WTC11 (cell line): ENCODE measurements around the gene RGS11. TPM values are rescaled to one million over a fixed set of nuclear protein-coding genes. Genes with fewer than 3 reads are reported as not detected.

Experiments used
- ATAC-seq: fragments of 200-7000 bp; cut with Tn5 transposase; 2 replicates; pipeline ENCODE4 v1.10.0; 2021; ENCODE audit warnings: mild to moderate bottlenecking, moderate library complexity
- CTCF ChIA-PET: fragments of 300-600 bp; sonication (Branson Sonifier 250); formaldehyde crosslinking; loops from one replicate; lab custom pipeline; 2021; ENCODE audit warnings: antibody characterized with exemption; lab: Charles Lee
- POLR2A ChIA-PET: fragments of 350-600 bp; sonication (Branson Sonifier 250); formaldehyde crosslinking; loops from one replicate; lab custom pipeline; 2021; ENCODE audit warnings: antibody characterized with exemption; lab: Charles Lee
- DNase-seq: peaks from one replicate; pipeline ENCODE4 v3.0.0; 2021; ENCODE audit warnings: low spot score
- H3K27ac Mint-ChIP-seq: 2 replicates; pipeline ENCODE4 v1.8.0; 2021; ENCODE audit warnings: mixed read lengths
- H3K27me3 Mint-ChIP-seq: 2 replicates; pipeline ENCODE4 v1.8.0; 2021; ENCODE audit warnings: low read depth, mild to moderate bottlenecking, moderate library complexity, mixed read lengths
- H3K36me3 Mint-ChIP-seq: 2 replicates; pipeline ENCODE4 v1.8.0; 2021; ENCODE audit warnings: mixed read lengths
- H3K4me1 Mint-ChIP-seq: 2 replicates; pipeline ENCODE4 v1.8.0; 2022; ENCODE audit warnings: mixed read lengths
- H3K4me3 Mint-ChIP-seq: 2 replicates; pipeline ENCODE4 v1.8.0; 2021; ENCODE audit warnings: mild to moderate bottlenecking, moderate library complexity, mixed read lengths
- H3K9me3 Mint-ChIP-seq: 2 replicates; pipeline ENCODE4 v1.8.0; 2021; ENCODE audit warnings: mixed read lengths
- ARID4B ChIP-seq: sonication (generic); formaldehyde crosslinking; IDR thresholded peaks from 2 replicates; pipeline ENCODE4 v1.8.0; 2023; ENCODE audit warnings: missing genetic modification reagents, mild to moderate bottlenecking, borderline replicate concordance
- CBFB ChIP-seq: sonication (generic); formaldehyde crosslinking; IDR thresholded peaks from 2 replicates; pipeline ENCODE4 v1.8.1; 2022; ENCODE audit warnings: mild to moderate bottlenecking, low read depth, missing genetic modification reagents
- CDX4 ChIP-seq: fragments of 250-450 bp; sonication (Bioruptor Pico); IDR thresholded peaks from 2 replicates; pipeline ENCODE4 v1.9.0; 2021; ENCODE audit warnings: moderate library complexity, mild to moderate bottlenecking, inconsistent platforms, borderline replicate concordance
- GRHL2 ChIP-seq: fragments of 250-450 bp; sonication (Bioruptor Pico); IDR thresholded peaks from 2 replicates; pipeline ENCODE4 v1.8.0; 2022; ENCODE audit warnings: mild to moderate bottlenecking, moderate library complexity; ENCODE audit not compliant: insufficient replicate concordance, severe bottlenecking
- NFATC4 ChIP-seq: fragments of 250-450 bp; sonication (Bioruptor Pico); IDR thresholded peaks from 2 replicates; pipeline ENCODE4 v1.9.0; 2021; ENCODE audit warnings: mild to moderate bottlenecking
- RELA ChIP-seq: sonication (generic); formaldehyde crosslinking; IDR thresholded peaks from 2 replicates; pipeline ENCODE4 v1.8.1; 2022; ENCODE audit warnings: missing genetic modification reagents, mild to moderate bottlenecking, borderline replicate concordance
- SMAD4 ChIP-seq: sonication (generic); formaldehyde crosslinking; IDR thresholded peaks from 2 replicates; pipeline ENCODE4 v1.8.0; 2022; ENCODE audit warnings: mild to moderate bottlenecking, missing genetic modification reagents
- SOX15 ChIP-seq: fragments of 250-450 bp; sonication (Bioruptor Pico); IDR thresholded peaks from 2 replicates; pipeline ENCODE4 v1.9.0; 2021; ENCODE audit warnings: mild to moderate bottlenecking
- TCF7 ChIP-seq: sonication (generic); formaldehyde crosslinking; IDR thresholded peaks from 2 replicates; pipeline ENCODE4 v1.8.0; 2022; ENCODE audit warnings: mild to moderate bottlenecking, low read depth, missing genetic modification reagents, moderate library complexity
- TEAD1 ChIP-seq: sonication (generic); formaldehyde crosslinking; IDR thresholded peaks from 2 replicates; pipeline ENCODE4 v1.8.0; 2022; ENCODE audit warnings: mild to moderate bottlenecking, missing genetic modification reagents
- ZBTB21 ChIP-seq: sonication (generic); formaldehyde crosslinking; IDR thresholded peaks from 2 replicates; pipeline ENCODE4 v1.8.1; 2023; ENCODE audit warnings: mild to moderate bottlenecking, missing genetic modification reagents, borderline replicate concordance
- ZNF121 ChIP-seq: sonication (generic); formaldehyde crosslinking; IDR thresholded peaks from 2 replicates; pipeline ENCODE4 v1.8.0; 2023; ENCODE audit warnings: missing genetic modification reagents
- ZNF219 ChIP-seq: sonication (generic); formaldehyde crosslinking; IDR thresholded peaks from 2 replicates; pipeline ENCODE4 v1.8.0; 2023; ENCODE audit warnings: missing genetic modification reagents, mild to moderate bottlenecking, borderline replicate concordance
- ZNF512 ChIP-seq: sonication (generic); formaldehyde crosslinking; IDR thresholded peaks from 2 replicates; pipeline ENCODE4 v1.8.1; 2022; ENCODE audit warnings: missing genetic modification reagents, borderline replicate concordance
- total RNA-seq: library from RNA; stranded (reverse); gene quantifications from 3 replicates; pipeline ENCODE4 v1.2.3, GENCODE V29; 2021
- TF ChIP-seq, protein P1 (sequence below): sonication (generic); formaldehyde crosslinking; IDR thresholded peaks from 2 replicates; pipeline ENCODE4 v1.8.1; 2023; ENCODE audit warnings: mild to moderate bottlenecking, missing genetic modification reagents, moderate library complexity
- TF ChIP-seq, protein P2 (sequence below): sonication (generic); formaldehyde crosslinking; IDR thresholded peaks from 2 replicates; pipeline ENCODE4 v1.8.0; 2022; ENCODE audit warnings: mild to moderate bottlenecking, missing genetic modification reagents

Gene RGS11
- total RNA-seq, 1 experiment from 2014 or later = 1.8 TPM

- no peak for TF ChIP-seq SOX15 (CRISPR knock-in tag)
Observed at GRCh38 chr16:265711-266110, 10.0 kb downstream of the RGS11 start (continued).

- TF ChIP-seq CBFB (no peak), ARID4B (no peak), ZNF512 (CRISPR knock-in tag) (no peak), GRHL2 (CRISPR knock-in tag) (no peak), NFATC4 (no peak), ZBTB21 (CRISPR knock-in tag) (no peak), ZNF121 (no peak), SOX15 (CRISPR knock-in tag) (no peak), CDX4 (CRISPR knock-in tag) (no peak), TCF7 (CRISPR knock-in tag) (no peak), ZNF219 (no peak), SMAD4 (CRISPR knock-in tag) (no peak), RELA (CRISPR knock-in tag) (no peak), TEAD1 (CRISPR knock-in tag) (no peak)
- TF ChIP-seq, protein P1, sequence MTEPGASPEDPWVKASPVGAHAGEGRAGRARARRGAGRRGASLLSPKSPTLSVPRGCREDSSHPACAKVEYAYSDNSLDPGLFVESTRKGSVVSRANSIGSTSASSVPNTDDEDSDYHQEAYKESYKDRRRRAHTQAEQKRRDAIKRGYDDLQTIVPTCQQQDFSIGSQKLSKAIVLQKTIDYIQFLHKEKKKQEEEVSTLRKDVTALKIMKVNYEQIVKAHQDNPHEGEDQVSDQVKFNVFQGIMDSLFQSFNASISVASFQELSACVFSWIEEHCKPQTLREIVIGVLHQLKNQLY = no peak
- TF ChIP-seq, protein P2, sequence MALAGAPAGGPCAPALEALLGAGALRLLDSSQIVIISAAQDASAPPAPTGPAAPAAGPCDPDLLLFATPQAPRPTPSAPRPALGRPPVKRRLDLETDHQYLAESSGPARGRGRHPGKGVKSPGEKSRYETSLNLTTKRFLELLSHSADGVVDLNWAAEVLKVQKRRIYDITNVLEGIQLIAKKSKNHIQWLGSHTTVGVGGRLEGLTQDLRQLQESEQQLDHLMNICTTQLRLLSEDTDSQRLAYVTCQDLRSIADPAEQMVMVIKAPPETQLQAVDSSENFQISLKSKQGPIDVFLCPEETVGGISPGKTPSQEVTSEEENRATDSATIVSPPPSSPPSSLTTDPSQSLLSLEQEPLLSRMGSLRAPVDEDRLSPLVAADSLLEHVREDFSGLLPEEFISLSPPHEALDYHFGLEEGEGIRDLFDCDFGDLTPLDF (CRISPR knock-in tag) = no peak
- TF ChIP-seq, all 79 proteins: peak for 0
- no peak for DNase-seq
Observed at GRCh38 chr16:265002-265529, 10.7 kb downstream of the RGS11 start.

More at GRCh38 chr16:265002-265529, 10.7 kb downstream of the RGS11 start:
- Mint-ChIP-seq H3K27ac (no peak overlapping the region), H3K27me3 (no peaks in the 10 kb centered on the region), H3K4me3 (no peak overlapping the region), H3K36me3 (peaks cover 6% of the 10 kb centered on the region; the same call in 1 of the 2 replicates), H3K9me3 (no peaks in the 10 kb centered on the region), H3K4me1 (no peaks in the 10 kb centered on the region)
- ChIA-PET CTCF (no interaction called here), POLR2A (no interaction called here)
- ATAC-seq = no peak
